ENCODE data around the gene PREB. TPM values are rescaled to one million over a fixed set of nuclear protein-coding genes. Genes with fewer than 3 reads are reported as not detected.
A peak's percentile ranks its signal among the peaks of the same experiment; 100 is the strongest.

The PREB gene
- total RNA-seq, 1 experiment from 2014 or later: 35.7 TPM

- no peak for DNase-seq
- Histone ChIP-seq H3K9me3 (ENCODE audit: insufficient read depth, low read depth) (no peaks in the 10 kb centered on the region), H3K79me2 (ENCODE audit: low read depth) (peaks cover 19% of the 10 kb centered on the region), H3K4me2 (no peak overlapping the region), H2AFZ (no peak overlapping the region), H3K9me2 (ENCODE audit: insufficient read depth) (no peaks in the 10 kb centered on the region), H3K27me3 (ENCODE audit: insufficient read depth, low read depth) (0 out of 2 replicates have a peak, but pooled peaks cover 5% of the 10 kb centered on the region), H3K4me1 (replicated peaks; ENCODE audit: insufficient read depth) (peaks cover 10% of the 10 kb centered on the region), H3K36me3 (ENCODE audit: low read depth) (no peaks in the 10 kb centered on the region), H4K20me1 (ENCODE audit: insufficient read depth) (peaks cover 7% of the 10 kb centered on the region; the same call in 1 of the 2 replicates), H3K27ac (no peak overlapping the region), H3K4me3 (no peak overlapping the region), H3F3A (ENCODE audit: insufficient read depth, low read depth) (no peaks in the 10 kb centered on the region; the same call in 1 of the 2 replicates)
- BruUV-seq (replicated peaks): no TSS peak
- TF ChIP-seq EZH2 (IDR thresholded peaks at IDR 0.05; ENCODE audit: low read depth) (no peak), CTCF (conservative IDR thresholded peaks at IDR 0.05) (no peak)
- POLR2A ChIA-PET (ENCODE audit: unreplicated experiment): interaction anchor here (0.6 kb wide), 1 partner anchor 233 kb away, joined by 33 read pairs; no protein-coding TSS in a partner anchor
- CTCF ChIA-PET: no interaction called here
- intact Hi-C loops (cut with micrococcal nuclease; ENCODE audit: unreplicated experiment): loop anchor here (10.0 kb wide), 1 partner anchor 78 kb away; the partner anchor contains the start of genes ATRAID, CAD and SLC5A6
Observed at GRCh38 chr2:27136751-27137150, 2.3 kb upstream of the PREB start.

- Histone ChIP-seq H3K27me3 (ENCODE audit: insufficient read depth, low read depth) (0 out of 2 replicates have a peak, but pooled peaks cover 3% of the 10 kb centered on the region), H3K4me1 (replicated peaks; ENCODE audit: insufficient read depth) (peaks cover 10% of the 10 kb centered on the region), H3K4me2 (no peak overlapping the region), H3K27ac (no peak overlapping the region), H2AFZ (no peak overlapping the region), H3F3A (ENCODE audit: insufficient read depth, low read depth) (no peaks in the 10 kb centered on the region; the same call in none of the 2 replicates), H3K4me3 (no peak overlapping the region), H4K20me1 (ENCODE audit: insufficient read depth) (peaks cover 7% of the 10 kb centered on the region; the same call in 1 of the 2 replicates), H3K36me3 (ENCODE audit: low read depth) (0 out of 2 replicates have a peak, but pooled peaks cover 8% of the 10 kb centered on the region), H3K9me3 (ENCODE audit: insufficient read depth, low read depth) (no peaks in the 10 kb centered on the region), H3K79me2 (ENCODE audit: low read depth) (peaks cover 19% of the 10 kb centered on the region), H3K9me2 (ENCODE audit: insufficient read depth) (no peaks in the 10 kb centered on the region)
- CTCF ChIA-PET: no interaction called here
- no peak for DNase-seq
- POLR2A ChIA-PET (ENCODE audit: unreplicated experiment): no interaction called here
- TF ChIP-seq CTCF (conservative IDR thresholded peaks at IDR 0.05): no peak
- no peak for TF ChIP-seq EZH2 (IDR thresholded peaks at IDR 0.05; ENCODE audit: low read depth)
- intact Hi-C loops (cut with micrococcal nuclease; ENCODE audit: unreplicated experiment): loop anchor here (10.0 kb wide), 1 partner anchor 79 kb away; the partner anchor contains the start of genes ATRAID, CAD and SLC5A6
- no TSS peak for BruUV-seq (replicated peaks)
Observed at GRCh38 chr2:27135478-27135955, 1.1 kb upstream of the PREB start.

- 0 out of 2 replicates have a peak, but pooled peaks cover 8% of the 10 kb centered on the region for H3K36me3 ChIP-seq (ENCODE audit: low read depth)
- peaks cover 7% of the 10 kb centered on the region; the same call in 1 of the 2 replicates for H4K20me1 ChIP-seq (ENCODE audit: insufficient read depth)
- intact Hi-C loops (cut with micrococcal nuclease; ENCODE audit: unreplicated experiment): loop anchor here (1.0 to 10.0 kb wide), 2 partner anchors 80 to 186 kb away; partner anchors contain the start of genes ATRAID, CAD and SLC5A6
- H3F3A ChIP-seq (ENCODE audit: insufficient read depth, low read depth): peaks cover 3% of the 10 kb centered on the region; the same call in 1 of the 2 replicates
- no peaks in the 10 kb centered on the region for H3K9me2 ChIP-seq (ENCODE audit: insufficient read depth)
- no peaks in the 10 kb centered on the region for H3K9me3 ChIP-seq (ENCODE audit: insufficient read depth, low read depth)
- ChIA-PET POLR2A (ENCODE audit: unreplicated experiment) (no interaction called here), CTCF (no interaction called here)
- DNase-seq: no peak
- TF ChIP-seq EZH2 (IDR thresholded peaks at IDR 0.05; ENCODE audit: low read depth): no peak
- TF ChIP-seq CTCF (conservative IDR thresholded peaks at IDR 0.05): no peak
- H3K4me1 ChIP-seq (replicated peaks; ENCODE audit: insufficient read depth): peaks cover 10% of the 10 kb centered on the region
- H3K4me3 ChIP-seq: peak overlapping the region; percentile 83; the same call in 1 of the 2 replicates
- BruUV-seq (replicated peaks): TSS peak; percentile 74
- H3K79me2 ChIP-seq (ENCODE audit: low read depth): peaks cover 19% of the 10 kb centered on the region
- H3K27me3 ChIP-seq (ENCODE audit: insufficient read depth, low read depth): no peaks in the 10 kb centered on the region
- peak overlapping the region; percentile 12; the same call in 1 of the 2 replicates for H3K27ac ChIP-seq
- peak overlapping the region; percentile 89 for H3K4me2 ChIP-seq
- peak overlapping the region; percentile 94 for H2AFZ ChIP-seq
Observed at GRCh38 chr2:27134781-27135477, 493 bp upstream of the PREB start.
